C1 segment of cervical spinal cord (tissue), 14 donors: ENCODE measurements around the gene HAUS5.
"Not testable (repeated sequence)": the region's sequence is repeated elsewhere in the genome, so short reads cannot be mapped to it uniquely, and the experiment has no call there.

Experiments
- DNase-seq, 14 donors: peaks; one replicate each; lab custom pipeline; 2025; lab: John Stamatoyannopoulos, UW

The HAUS5 gene

GRCh38 chr19:35643255-35644205, 31.0 kb downstream of the HAUS5 start:
- DNase-seq, result peak in 13 of 14 donors; percentile 7 to 72 (median 49)

GRCh38 chr19:35644206-35644986, 31.9 kb downstream of the HAUS5 start:
- DNase-seq, result peak in 13 of 14 donors; percentile 9 to 90 (median 52)

GRCh38 chr19:35644987-35645679, 32.6 kb downstream of the HAUS5 start:
- peak in 11 of 14 donors; percentile 3 to 60 (median 23) for DNase-seq

- no peak for DNase-seq
Observed at GRCh38 chr19:35645680-35646511, 33.4 kb downstream of the HAUS5 start.

- peak; percentile 30 to 98 (median 90) for DNase-seq
Observed at GRCh38 chr19:35648017-35648961, 35.8 kb downstream of the HAUS5 start, which contains the start of gene COX6B1. Gene COX6B1, plus strand, starts transcription at chr19:35648323. Its CDS starts 2,921 bp downstream, at chr19:35651244.

GRCh38 chr19:35650581-35650980, 38.0 kb downstream of the HAUS5 start:
- no peak for DNase-seq

GRCh38 chr19:35654828-35655227, 42.3 kb downstream of the HAUS5 start:
- not testable (repeated sequence) for DNase-seq

GRCh38 chr19:35655600-35655999, 43.1 kb downstream of the HAUS5 start:
- DNase-seq, result no peak

- DNase-seq, result no peak
Observed at GRCh38 chr19:35656700-35657099, 44.2 kb downstream of the HAUS5 start.

- DNase-seq, result no peak
Observed at GRCh38 chr19:35657904-35658700, 45.6 kb downstream of the HAUS5 start.

GRCh38 chr19:35661995-35662340, 49.4 kb downstream of the HAUS5 start:
- DNase-seq, result no peak

- DNase-seq, result no peak
Observed at GRCh38 chr19:35663981-35664380, 51.4 kb downstream of the HAUS5 start.

GRCh38 chr19:35665157-35665556, 52.6 kb downstream of the HAUS5 start:
- no peak for DNase-seq

- DNase-seq, result no peak
Observed at GRCh38 chr19:35665604-35666003, 53.1 kb downstream of the HAUS5 start.

- no peak for DNase-seq
Observed at GRCh38 chr19:35666251-35666913, 53.8 kb downstream of the HAUS5 start, which contains the start of gene UPK1A. Gene UPK1A, plus strand, starts transcription at chr19:35666517. Its CDS starts 296 bp downstream, at chr19:35666813.

- DNase-seq, result no peak
Observed at GRCh38 chr19:35669566-35669965, 57.0 kb downstream of the HAUS5 start.

- DNase-seq, result no peak
Observed at GRCh38 chr19:35669974-35670373, 57.4 kb downstream of the HAUS5 start.

GRCh38 chr19:35670686-35671085, 58.2 kb downstream of the HAUS5 start:
- DNase-seq, result no peak
